ENCODE results near the gene NKAP.
A peak's percentile ranks its signal among the peaks of the same experiment; 100 is the strongest.
"Not testable (repeated sequence)": the region's sequence is repeated elsewhere in the genome, so short reads cannot be mapped to it uniquely, and the experiment has no call there.

NKAP gene

GRCh38 chrX:119943185-119943988, at the start of gene NKAP:
NKAP (minus strand) TSS chrX:119943751; CDS start chrX:119943605, 146 bp downstream.
- DNase-seq = peak; percentile 53

GRCh38 chrX:119991005-119991787, 47.6 kb upstream of the NKAP start:
- DNase-seq = no peak

DNA sequence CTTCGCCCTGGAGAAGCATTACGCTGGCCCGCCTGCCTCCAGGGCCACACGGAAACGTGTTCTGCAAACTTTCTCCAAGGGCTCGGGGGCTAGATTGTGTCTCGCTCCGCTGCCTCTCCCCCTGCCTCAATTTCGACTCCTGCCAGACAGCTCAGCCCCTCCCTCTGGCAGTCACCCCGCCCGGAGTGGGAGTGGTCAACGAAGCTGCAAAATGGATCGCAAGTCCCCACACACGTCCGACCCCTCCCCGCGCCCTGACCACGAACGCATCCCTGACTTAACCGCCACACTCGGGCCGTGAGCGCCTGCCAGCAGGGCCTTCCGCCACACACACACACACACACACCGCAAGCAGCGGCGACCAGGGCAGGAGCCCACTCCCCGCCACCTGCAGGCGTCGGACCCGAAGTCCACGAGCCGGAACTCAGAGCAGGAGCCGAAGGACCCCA, 47.0 kb upstream of the NKAP start:
- DNase-seq = no peak

DNA sequence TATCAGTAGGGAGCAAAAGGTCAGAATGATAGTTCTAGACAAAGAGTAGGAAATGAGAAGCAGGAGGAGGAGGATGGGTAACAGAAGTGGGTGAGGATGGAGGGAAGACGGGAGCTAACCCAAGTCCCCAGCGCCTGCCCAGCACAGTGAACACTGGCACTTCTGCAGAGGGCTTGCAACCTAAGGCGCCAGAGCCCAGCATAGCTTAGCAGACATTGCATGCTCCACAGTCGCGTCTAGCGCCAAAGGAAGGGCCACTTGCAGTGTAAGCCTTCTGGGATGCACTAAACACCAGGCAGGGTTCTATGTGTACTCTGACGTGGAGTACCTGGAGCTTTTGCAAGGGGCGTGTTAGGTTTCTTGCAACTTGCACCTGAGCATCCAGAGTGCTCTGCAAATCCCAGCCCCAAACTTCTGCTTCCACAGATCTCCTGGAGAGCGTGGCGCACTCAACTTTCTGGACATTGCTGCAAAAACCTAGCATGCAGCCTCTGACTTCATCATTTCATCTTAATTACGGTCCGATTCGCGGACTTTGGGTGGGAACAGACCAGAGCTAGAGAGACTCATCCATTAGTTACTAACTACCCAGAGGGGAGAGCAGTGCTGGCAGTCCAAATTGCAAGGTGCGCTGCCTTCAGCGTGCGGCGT, 46.5 kb upstream of the NKAP start:
- no peak for DNase-seq

DNA sequence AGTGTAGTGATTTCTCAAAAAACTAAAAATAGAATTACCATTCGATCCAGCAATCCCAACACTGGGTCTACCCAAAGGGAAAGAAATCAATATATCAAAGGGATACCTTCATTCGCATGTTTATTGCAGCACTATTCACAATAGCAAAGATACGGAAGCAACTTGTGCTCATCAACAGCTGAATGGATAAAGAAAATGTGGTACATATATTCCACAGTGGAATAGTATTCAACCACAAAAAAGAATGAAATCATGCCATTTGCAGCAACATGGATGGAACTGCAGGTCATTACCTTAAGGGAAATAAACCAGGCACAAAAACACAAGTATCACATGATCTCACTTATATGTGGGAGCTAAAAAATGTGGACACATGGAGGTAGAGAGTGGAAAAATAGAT, 42.7 kb upstream of the NKAP start:
- DNase-seq = no peak

- no peak for DNase-seq
These were observed 41.1 kb upstream of the NKAP start for GRCh38 chrX:119984652-119985051.

- DNase-seq = no peak
These were observed 39.9 kb upstream of the NKAP start for GRCh38 chrX:119983494-119983893.

GRCh38 chrX:119982145-119982544, 38.6 kb upstream of the NKAP start:
- DNase-seq = no peak

- no peak for DNase-seq
These were observed 37.9 kb upstream of the NKAP start for GRCh38 chrX:119981286-119982070.

GRCh38 chrX:119977172-119977571, 33.6 kb upstream of the NKAP start:
- not testable (repeated sequence) for DNase-seq

DNA sequence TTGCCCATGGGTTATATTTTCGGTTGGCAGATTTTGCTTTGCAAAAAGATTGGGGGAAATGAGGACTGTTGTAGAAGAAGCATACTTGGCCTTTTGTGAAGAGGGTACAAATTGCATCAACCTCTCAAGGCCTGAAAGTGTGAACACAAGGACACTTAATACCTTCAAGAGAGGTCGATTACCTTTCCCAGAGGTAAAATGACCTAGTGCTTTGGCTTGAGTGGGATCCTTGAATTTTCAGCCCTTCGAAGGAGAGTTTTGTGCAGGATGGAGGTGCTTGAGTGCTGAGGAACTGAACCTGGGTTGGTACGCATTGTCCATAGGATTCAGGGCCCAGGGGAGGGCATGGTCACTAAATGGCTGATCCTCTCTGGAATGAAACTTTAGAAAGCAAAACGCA, 27.6 kb upstream of the NKAP start:
- no peak for DNase-seq

GRCh38 chrX:119970574-119970973, 27.0 kb upstream of the NKAP start:
- DNase-seq = no peak

GRCh38 chrX:119966837-119967236, 23.3 kb upstream of the NKAP start:
- not testable (repeated sequence) for DNase-seq

- no peak for DNase-seq
These were observed 17.1 kb upstream of the NKAP start for GRCh38 chrX:119960625-119961024.

- DNase-seq = not testable (repeated sequence)
These were observed 12.4 kb upstream of the NKAP start for GRCh38 chrX:119955807-119956570.

DNA sequence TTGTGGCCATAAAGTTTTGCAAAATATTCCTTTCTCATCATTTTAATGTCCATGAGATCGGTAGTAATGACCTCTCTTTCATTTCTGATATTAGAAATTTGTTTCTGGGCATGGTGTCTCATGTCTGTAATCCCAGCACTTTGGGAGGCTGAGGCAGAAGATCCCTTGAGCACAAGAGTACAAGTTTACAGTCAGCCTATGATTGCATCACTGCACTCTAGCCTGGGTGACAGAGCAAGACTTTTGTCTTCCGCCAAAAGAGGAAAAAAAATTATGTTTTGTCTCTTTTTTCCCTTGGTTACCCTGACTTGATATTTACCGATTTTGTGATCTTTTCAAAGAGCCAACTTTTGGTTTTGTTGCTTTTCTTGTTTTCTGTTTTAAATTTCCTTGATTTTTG, 10.8 kb upstream of the NKAP start:
- no peak for DNase-seq

GRCh38 chrX:119948381-119948780, 4.8 kb upstream of the NKAP start:
- DNase-seq = no peak

DNA sequence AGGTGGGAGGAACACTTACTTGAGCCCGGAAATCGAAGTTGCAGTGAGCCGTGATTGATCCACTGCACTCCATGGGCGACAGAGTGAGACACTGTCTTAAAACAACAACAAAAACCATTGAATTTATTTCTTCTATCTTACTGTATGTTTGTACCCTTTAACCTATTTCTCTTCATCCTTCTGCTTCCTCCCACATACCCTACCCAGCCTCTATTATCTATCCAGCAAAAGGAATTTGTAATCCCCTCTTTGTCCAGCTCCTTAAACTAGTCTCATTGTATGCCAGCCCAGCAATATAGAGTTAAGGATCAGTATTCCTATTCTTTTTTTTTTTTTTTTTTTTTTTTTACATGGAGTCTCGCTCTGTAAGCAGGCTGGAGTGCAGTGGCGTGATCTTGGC, 1.9 kb upstream of the NKAP start:
- no peak for DNase-seq

GRCh38 chrX:119942831-119943184, 743 bp downstream of the NKAP start:
- no peak for DNase-seq

DNA sequence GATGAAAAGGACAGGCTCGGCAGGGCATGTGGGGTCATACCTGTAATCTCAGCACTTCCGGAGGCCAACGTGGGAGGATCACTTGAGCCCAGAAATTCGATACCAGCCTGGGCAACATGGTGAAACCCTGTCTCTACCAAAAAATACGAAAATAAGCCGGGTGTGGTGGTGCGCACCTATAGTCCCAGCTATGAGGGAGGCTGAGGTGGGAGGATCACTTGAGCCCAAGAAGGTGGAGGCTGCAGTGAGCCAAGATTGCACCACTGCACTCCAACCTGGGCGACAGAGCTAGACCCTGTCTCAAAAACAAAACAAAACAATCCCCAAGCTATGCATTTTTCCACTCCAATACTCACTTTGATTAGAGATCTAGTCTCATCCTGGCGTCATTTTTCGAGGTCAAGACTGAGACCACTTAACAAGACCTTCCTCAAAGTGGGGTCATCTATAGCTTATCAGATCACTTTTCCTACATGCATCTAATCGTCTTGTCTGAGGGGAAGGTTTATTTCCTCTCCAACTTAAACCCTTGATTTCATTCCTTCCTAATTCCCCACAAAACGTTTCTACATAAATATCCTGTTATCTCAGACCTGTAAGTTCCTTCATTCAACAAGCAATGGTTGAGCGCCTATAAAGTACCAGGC, 1.3 kb downstream of the NKAP start:
- no peak for DNase-seq

GRCh38 chrX:119941336-119941735, 2.2 kb downstream of the NKAP start:
- no peak for DNase-seq
